ENCODE results near the gene TGIF1. TPM values are rescaled to one million over a fixed set of nuclear protein-coding genes. Genes with fewer than 3 reads are reported as not detected.

TGIF1 gene
- total and polyA plus RNA-seq, 2 of the 4 experiments (the other 2 are of a cell fraction) = 62.1 to 118 TPM

GRCh38 chr18:3429121-3429520 is 20.9 kb upstream of the TGIF1 start:
- no peak overlapping the region for H4K8ac ChIP-seq (ENCODE audit: low read depth in 2 of 2, low read length in 2 of 2)
- no peak overlapping the region for H3K56ac ChIP-seq (ENCODE audit: extremely low read depth, insufficient read depth, low read length)
- H4K5ac ChIP-seq (ENCODE audit: low read depth, low read length) = no peak overlapping the region
- no peak overlapping the region for H4K91ac ChIP-seq (ENCODE audit: insufficient read depth, low read depth, low read length)
- H3K18ac ChIP-seq (ENCODE audit: low read depth, low read length) = no peak overlapping the region
- intact Hi-C loops (cut with micrococcal nuclease) (no loop called here), dilution Hi-C loops (cut with HindIII; ENCODE audit: low sequenced_read_pairs, unreplicated experiment) (no loop called here), in situ Hi-C loops (cut with MboI; ENCODE audit: low sequenced_read_pairs) (no loop called here)
- H2AK9ac ChIP-seq (replicated peaks; ENCODE audit: low read depth, low read length, poor library complexity) = no peak overlapping the region
- no CpG with 5 or more reads among the region's 3 CpGs for WGBS, 2 experiments (ENCODE audit: extremely low coverage in 2 of 2, insufficient read length in 1 of 2)
- no peak overlapping the region for H2AK5ac ChIP-seq (ENCODE audit: low read depth, low read length)
- H3K27me3 ChIP-seq (ENCODE audit: control insufficient read depth, insufficient read depth, low read length) = no peaks in the 10 kb centered on the region
- DNase-seq = no peak
- H3K36me3 ChIP-seq (ENCODE audit: control insufficient read depth, insufficient read depth, low read length) = no peaks in the 10 kb centered on the region
- no peak overlapping the region for H3K4me3 ChIP-seq (ENCODE audit: insufficient read depth, low read depth, low read length)
- H2BK20ac ChIP-seq (ENCODE audit: low read depth, low read length) = no peak overlapping the region
- no peak for TF ChIP-seq MAZ (IDR thresholded peaks at IDR 0.05; ENCODE audit: borderline replicate concordance, low read depth, low read length)
- no peak for TF ChIP-seq FOS (IDR thresholded peaks at IDR 0.05; ENCODE audit: low read depth, low read length)
- no peak for TF ChIP-seq RFX5 (IDR thresholded peaks at IDR 0.05; ENCODE audit: low read depth, low read length)
- no peak for TF ChIP-seq RCOR1 (IDR thresholded peaks at IDR 0.05; ENCODE audit: insufficient replicate concordance, low read length)
- TF ChIP-seq CTCF (conservative IDR thresholded peaks at IDR 0.05; ENCODE audit: low read depth, low read length) = no peak
- no peaks in the 10 kb centered on the region for H3K79me1 ChIP-seq (ENCODE audit: low read depth in 1 of 2, low read length in 2 of 2)
- H3K14ac ChIP-seq (replicated peaks; ENCODE audit: low read depth, low read length) = no peak overlapping the region
- no TSS peak for BruUV-seq (replicated peaks)
- no peaks in the 10 kb centered on the region for H3K4me1 ChIP-seq (ENCODE audit: control insufficient read depth, insufficient read depth, low read length)
- no peak overlapping the region for H3K4ac ChIP-seq (ENCODE audit: low read depth, low read length)
- H3K9me3 ChIP-seq (ENCODE audit: control insufficient read depth, insufficient read depth, low read length) = no peaks in the 10 kb centered on the region
- H2BK120ac ChIP-seq (ENCODE audit: low read depth, low read length) = no peak overlapping the region
- no peaks in the 10 kb centered on the region for H4K20me1 ChIP-seq (ENCODE audit: insufficient read depth, low read length)
- ChIA-PET CTCF (interaction anchor here (0.6 kb wide), 3 partner anchors 129 to 433 kb away, joined by 3 to 5 read pairs (median 3); no protein-coding TSS in a partner anchor), POLR2A (ENCODE audit: unreplicated experiment) (no interaction called here)
- no peak overlapping the region for H2AFZ ChIP-seq (replicated peaks; ENCODE audit: low read length, poor library complexity)
- no peak overlapping the region for H3K4me2 ChIP-seq (ENCODE audit: low read depth, low read length)
- no peaks in the 10 kb centered on the region for H3K9me1 ChIP-seq (ENCODE audit: insufficient read depth, low read length)
- H3K9ac ChIP-seq (ENCODE audit: low read depth, low read length) = no peak overlapping the region
- no peak overlapping the region for H3K27ac ChIP-seq (ENCODE audit: insufficient read depth, low read length)
- H3K23ac ChIP-seq (ENCODE audit: low read depth, low read length) = no peak overlapping the region
- ATAC-seq (ENCODE audit: low read depth) = no peak
- no peak overlapping the region for H2BK15ac ChIP-seq (ENCODE audit: low read depth, low read length)
- H2BK5ac ChIP-seq (ENCODE audit: low read depth, low read length, poor library complexity, severe bottlenecking) = no peak overlapping the region

Data from IMR-90 (cell line).